Head of caudate nucleus (tissue), 42 donors: ENCODE measurements around the gene EIF2S2.

Experiments
- DNase-seq, 42 donors: peaks; one replicate each; pipeline versions ENCODE4 v3.0.0 to v3.0.0-alpha.2; 2020 to 2021; ENCODE audit warnings: mixed read lengths in 7 of 42
- intact Hi-C: fragments of 100-400 bp; cut with DNase I; formaldehyde crosslinking; loops from one replicate; pipeline ENCODE4 v1.15.0; 2022

Gene EIF2S2

GRCh38 chr20:34096699-34097444, 15.2 kb downstream of the EIF2S2 start:
- no peak for DNase-seq
- intact Hi-C loops = no loop called here

DNA sequence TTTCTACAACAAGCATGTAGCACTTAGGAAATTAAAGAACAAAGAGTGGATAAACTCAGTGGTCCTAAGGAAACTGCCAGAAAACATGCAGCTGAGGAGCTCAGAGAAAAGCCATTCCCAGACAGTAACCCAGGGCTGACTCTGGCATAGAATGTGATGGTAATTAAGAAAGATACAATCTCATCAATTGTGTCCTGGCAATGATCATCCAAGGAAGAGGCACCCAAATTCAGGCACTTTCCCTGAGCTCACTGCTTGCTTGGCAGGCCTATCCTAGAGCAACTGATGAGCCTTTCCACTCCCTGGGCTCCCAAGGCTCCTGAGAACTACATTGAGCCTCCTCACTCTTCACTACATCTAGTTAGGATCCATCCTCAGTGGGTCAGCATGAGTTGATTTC, 16.2 kb downstream of the EIF2S2 start:
- intact Hi-C loops = no loop called here

GRCh38 chr20:34093895-34094294, 18.1 kb downstream of the EIF2S2 start:
- intact Hi-C loops = no loop called here
- DNase-seq = no peak

More for the DNA sequence above, 16.2 kb downstream of the EIF2S2 start:
- DNase-seq = peak in 1 of 42 donors; percentile 16

GRCh38 chr20:34091637-34092200, 20.3 kb downstream of the EIF2S2 start:
- no peak for DNase-seq
- intact Hi-C loops = no loop called here

DNA sequence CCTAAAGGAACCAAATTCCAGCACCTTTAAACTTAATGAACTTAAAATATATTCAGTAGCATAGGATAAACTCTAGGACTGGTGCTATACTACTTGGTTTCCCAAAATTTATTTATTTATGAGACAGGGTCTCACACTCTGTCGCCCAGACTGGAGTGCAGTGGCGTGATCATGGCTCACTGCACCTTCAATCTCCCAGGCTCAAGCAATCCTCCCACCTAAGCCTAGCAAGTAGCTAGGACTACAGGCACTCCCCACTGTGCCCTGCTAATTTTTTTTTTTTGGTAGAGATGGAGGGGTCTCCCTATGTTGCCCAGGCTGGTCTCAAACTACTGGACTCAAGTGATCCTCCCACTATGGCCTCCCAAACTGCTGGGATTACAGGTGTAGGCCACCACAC, 21.4 kb downstream of the EIF2S2 start:
- intact Hi-C loops = no loop called here
- DNase-seq = no peak

GRCh38 chr20:34089655-34090345, 22.2 kb downstream of the EIF2S2 start:
- intact Hi-C loops = no loop called here
- DNase-seq = no peak

DNA sequence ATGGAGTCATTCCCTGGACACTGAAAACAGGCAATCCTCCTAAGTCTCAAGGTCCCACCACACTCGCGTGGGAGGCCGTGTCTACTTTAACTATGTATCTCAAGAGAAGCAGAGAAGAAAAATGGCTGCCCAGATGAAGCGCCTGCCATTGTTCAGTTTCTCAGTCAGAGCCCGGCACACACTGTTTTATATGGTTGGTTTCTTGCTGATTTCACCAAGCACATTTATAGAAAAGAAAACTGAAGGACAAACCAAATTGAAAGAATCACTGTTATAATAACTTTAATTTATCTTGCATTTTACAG, 22.9 kb downstream of the EIF2S2 start:
- DNase-seq = no peak
- intact Hi-C loops = no loop called here

- intact Hi-C loops = no loop called here
- no peak for DNase-seq
Observed at GRCh38 chr20:34088305-34089174, 23.5 kb downstream of the EIF2S2 start.

DNA sequence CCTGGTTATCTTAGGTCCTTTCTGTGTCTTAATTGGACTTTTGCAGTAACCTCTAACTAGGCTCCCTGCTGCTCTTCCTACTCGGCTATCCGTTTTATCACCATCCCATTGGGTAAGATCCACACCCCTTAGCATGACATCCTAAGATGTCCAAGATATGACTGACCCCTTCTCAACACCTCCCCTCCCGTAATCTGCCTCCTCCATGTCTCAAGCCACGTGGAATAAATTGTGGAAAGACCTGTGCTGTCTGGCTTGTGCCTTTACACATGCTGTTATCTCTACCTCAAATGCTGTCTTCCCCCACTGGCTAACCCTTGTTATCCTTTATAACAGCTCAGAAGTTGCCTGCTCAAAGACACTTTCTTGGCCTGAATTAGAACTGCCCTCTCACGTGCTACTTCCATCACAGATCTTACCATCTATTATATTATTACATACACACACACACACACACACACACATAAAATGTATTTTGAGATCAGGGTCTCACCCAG, 26.5 kb downstream of the EIF2S2 start:
- no peak for DNase-seq
- intact Hi-C loops = no loop called here

DNA sequence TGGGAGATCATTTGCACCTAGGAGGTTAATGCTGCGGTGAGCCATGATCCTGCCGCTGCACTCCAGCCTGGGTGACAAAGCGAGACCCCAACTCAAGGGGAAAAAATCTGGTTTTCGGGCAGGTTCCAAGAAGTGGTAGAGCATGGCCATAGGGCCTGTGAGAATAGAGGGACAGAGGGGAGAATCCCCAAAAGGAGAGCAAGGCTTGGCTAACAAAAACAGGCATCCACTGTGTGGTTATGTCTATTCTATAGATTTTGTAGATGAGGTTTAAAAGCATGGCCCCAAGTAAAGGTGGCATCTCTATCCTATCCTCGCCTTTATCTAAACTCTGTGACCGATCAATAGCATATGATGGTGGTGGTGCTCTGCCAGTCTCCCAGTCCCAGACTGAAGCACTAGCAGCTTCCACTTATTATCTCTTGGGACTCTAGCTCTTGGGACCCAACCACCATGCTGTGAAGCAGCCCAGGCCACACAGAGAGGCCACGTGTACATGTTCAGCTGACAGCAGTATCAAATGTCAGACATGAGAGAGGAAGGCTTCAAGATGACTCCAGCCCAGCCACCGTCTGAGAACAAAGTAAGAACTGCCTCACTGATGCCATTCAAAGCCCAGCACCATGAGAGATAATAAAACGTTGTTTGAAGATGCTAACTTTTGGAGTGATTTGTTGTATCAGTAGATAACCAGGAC, 27.7 kb downstream of the EIF2S2 start:
- intact Hi-C loops = no loop called here
- DNase-seq = no peak

- intact Hi-C loops = no loop called here
Observed at GRCh38 chr20:34083781-34084180, 28.3 kb downstream of the EIF2S2 start.

GRCh38 chr20:34083137-34083536, 28.9 kb downstream of the EIF2S2 start:
- DNase-seq = peak in 16 of 42 donors; percentile 9 to 49 (median 19)
- intact Hi-C loops = no loop called here

More at GRCh38 chr20:34083781-34084180, 28.3 kb downstream of the EIF2S2 start:
- DNase-seq = no peak

DNA sequence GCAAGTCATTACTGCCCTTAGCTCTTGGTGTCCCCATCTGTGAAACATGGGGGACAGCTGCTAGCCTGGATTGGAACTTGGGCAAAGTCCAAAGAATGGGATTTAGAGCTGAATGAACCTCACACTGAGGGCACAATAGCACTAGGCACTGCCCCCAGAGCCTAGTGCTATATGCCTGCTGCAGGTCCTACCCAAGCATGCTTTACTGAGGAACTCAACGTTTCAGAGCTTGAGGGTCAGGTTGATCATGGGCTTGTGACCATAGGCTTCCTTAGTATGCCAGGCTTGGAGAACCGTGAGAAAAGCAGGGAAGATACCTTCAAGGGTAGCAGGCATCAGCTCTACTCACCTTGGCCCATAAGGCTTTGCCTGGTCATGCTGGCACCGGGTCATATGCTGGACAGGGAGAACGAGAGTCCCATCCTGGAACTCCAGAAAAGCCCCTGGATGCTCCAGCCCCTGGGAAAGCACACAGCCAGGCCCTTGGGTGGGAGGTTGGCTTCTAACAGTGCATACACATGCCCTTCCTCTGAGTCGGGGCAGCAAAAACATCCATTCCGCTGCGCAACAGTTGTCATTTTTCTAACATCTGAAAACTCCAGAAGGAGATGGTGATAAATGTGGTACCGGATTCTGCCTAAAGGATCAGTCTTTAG, 29.7 kb downstream of the EIF2S2 start:
- intact Hi-C loops = no loop called here
- DNase-seq = no peak

GRCh38 chr20:34079818-34080217, 32.2 kb downstream of the EIF2S2 start:
- no peak for DNase-seq
- intact Hi-C loops = no loop called here

- no peak for DNase-seq
- intact Hi-C loops = no loop called here
Observed at GRCh38 chr20:34078540-34078939, 33.5 kb downstream of the EIF2S2 start.

GRCh38 chr20:34076952-34077351, 35.1 kb downstream of the EIF2S2 start:
- DNase-seq = no peak
- intact Hi-C loops = no loop called here

DNA sequence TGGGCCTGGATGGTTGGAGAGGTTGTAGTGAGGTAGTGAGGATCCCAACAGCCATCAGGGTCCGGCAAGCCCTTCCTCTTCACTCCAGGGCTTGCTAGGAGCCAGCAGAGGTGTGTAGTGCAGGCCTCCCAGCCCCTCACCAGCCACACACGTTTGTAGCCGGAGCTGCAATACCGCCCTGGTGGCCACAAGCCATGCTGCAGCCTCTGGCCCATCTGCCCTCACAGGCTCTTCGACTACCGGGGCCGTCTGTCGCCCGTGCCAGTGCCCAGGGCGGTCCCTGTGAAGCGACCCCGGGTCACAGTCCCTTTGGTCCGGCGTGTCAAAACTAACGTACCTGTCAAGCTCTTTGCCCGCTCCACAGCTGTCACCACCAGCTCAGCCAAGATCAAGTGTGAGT, 36.4 kb downstream of the EIF2S2 start:
- intact Hi-C loops = no loop called here

DNA sequence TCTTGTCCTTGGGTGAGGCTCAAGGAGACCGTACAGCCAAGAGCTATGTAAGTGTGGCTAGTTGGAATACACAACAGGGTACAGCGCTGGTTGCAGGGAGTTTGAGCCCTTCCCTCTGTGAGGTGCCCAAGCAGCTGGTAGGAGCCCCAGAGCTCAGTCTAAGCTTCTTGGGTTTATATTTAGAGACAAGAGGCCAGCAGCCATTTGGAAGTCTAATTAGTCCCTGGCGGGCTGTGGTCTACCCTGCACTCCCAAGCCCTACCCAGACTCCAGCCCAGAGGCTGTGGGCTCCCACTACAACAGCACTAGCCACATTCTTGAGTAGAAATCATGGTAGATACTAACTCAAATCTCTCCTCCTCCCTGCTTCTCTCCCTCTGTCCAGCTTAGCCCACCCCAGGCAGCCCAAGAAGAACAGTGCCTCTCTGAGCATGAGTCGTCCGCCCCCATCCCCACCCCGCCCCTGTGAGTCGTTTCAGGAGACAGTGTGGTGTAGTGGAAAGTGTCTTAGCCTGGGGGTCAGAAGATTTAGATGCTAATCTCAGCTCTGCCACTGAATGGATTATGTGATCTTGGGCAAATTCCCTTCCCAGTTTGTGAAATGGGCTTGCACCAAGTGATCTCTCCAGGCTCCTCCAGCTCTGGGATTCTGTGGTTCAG, 37.8 kb downstream of the EIF2S2 start:
- intact Hi-C loops = loop anchor here (5.0 kb wide), 1 partner anchor 142 kb away; no protein-coding TSS in a partner anchor
- DNase-seq = no peak

More for the DNA sequence above, 36.4 kb downstream of the EIF2S2 start:
- no peak for DNase-seq
